Thyroid gland (tissue), 4 donors: Measurements from ENCODE around the gene ANOS1. TPM values are rescaled to one million over a fixed set of nuclear protein-coding genes. Genes with fewer than 3 reads are reported as not detected.

Experiments
- DNase-seq, 2 donors: peaks; one replicate each; pipeline ENCODE4 v3.0.0-alpha.2; 2019
- H3K27ac ChIP-seq, 3 donors: fragments of 200-600 bp; sonication (generic); 1 replicate in 2 of 3; 2 replicates in 1 of 3; pipeline ENCODE4 v1.5.1; 2016 to 2019; ENCODE audit warnings: mild to moderate bottlenecking in 1 of 3, moderate library complexity in 1 of 3
- H3K27me3 ChIP-seq: fragments of 200-600 bp; sonication (generic); one replicate; pipeline ENCODE4 v1.5.1; 2019
- H3K36me3 ChIP-seq, 2 donors: fragments of 200-600 bp; sonication (generic); one replicate each; pipeline ENCODE4 v1.5.1; 2016 to 2019
- H3K4me1 ChIP-seq, 2 donors: fragments of 200-600 bp; sonication (generic); one replicate each; pipeline ENCODE4 v1.5.1; 2017 to 2019
- H3K4me3 ChIP-seq, 3 donors: fragments of 200-600 bp; sonication (generic); replicated peaks in 1 of 3; 1 replicate in 2 of 3; 2 replicates in 1 of 3; pipeline ENCODE4 v1.5.1; 2016; ENCODE audit warnings: mild to moderate bottlenecking in 1 of 3
- H3K9me3 ChIP-seq: fragments of 200-600 bp; sonication (generic); one replicate; pipeline ENCODE4 v1.5.1; 2017
- CTCF ChIP-seq, 6 experiments: fragments of 200-600 bp in 3 of 6; fragments of 450-650 bp in 3 of 6; sonication (generic) in 3 of 6; IDR thresholded peaks; one replicate each; pipeline ENCODE4 v1.5.1; 2016 to 2019; ENCODE audit warnings: antibody characterized with exemption in 6 of 6, mild to moderate bottlenecking in 2 of 6, inconsistent platforms in 1 of 6, moderate library complexity in 1 of 6
- POLR2A ChIP-seq, 2 donors: fragments of 450-650 bp; IDR thresholded peaks; one replicate each; pipeline ENCODE4 v1.6.1; 2017; ENCODE audit warnings: antibody characterized with exemption in 2 of 2, mild to moderate bottlenecking in 2 of 2, moderate library complexity in 1 of 2
- WGBS, 2 donors: methylation state at CpG; one replicate each; pipeline ENCODE4 v1.1.5; 2017; 5-methylcytosine and 5-hydroxymethylcytosine counted together
- intact Hi-C: fragments of 100-400 bp; cut with DNase I; formaldehyde crosslinking; loops from one replicate; pipeline ENCODE4 v1.15.1; 2023
- total RNA-seq, 4 donors: library from RNA; depleted of rRNA; stranded (reverse); fragments of >200 nt; gene quantifications; one replicate each; pipeline ENCODE4 v1.2.3, GENCODE V29; 2016

Gene ANOS1
- total RNA-seq, 4 donors from 2014 or later: 19.3 to 57.3 (median 32.0) TPM

GRCh38 chrX:8675006-8675630, 56.8 kb downstream of the ANOS1 start:
- Histone ChIP-seq H3K27me3 (no peaks in the 10 kb centered on the region), H3K9me3 (no peaks in the 10 kb centered on the region), H3K36me3 (no peaks in the 10 kb centered on the region), H3K27ac (no peak overlapping the region), H3K4me3 (no peak overlapping the region), H3K4me1 (no peaks in the 10 kb centered on the region)
- WGBS, 2 donors: 82% methylated on average over 6 of the region's 6 CpGs
- intact Hi-C loops: no loop called here
- TF ChIP-seq CTCF (IDR thresholded peaks at IDR 0.05) (no peak), POLR2A (IDR thresholded peaks at IDR 0.05) (no peak)
- no peak for DNase-seq

- intact Hi-C loops: no loop called here
- 84 to 89% methylated on average over 5 of the region's 5 CpGs for WGBS, 2 donors
- Histone ChIP-seq H3K27ac (no peak overlapping the region), H3K4me1 (no peaks in the 10 kb centered on the region), H3K27me3 (no peaks in the 10 kb centered on the region), H3K9me3 (no peaks in the 10 kb centered on the region), H3K36me3 (no peaks in the 10 kb centered on the region), H3K4me3 (no peak overlapping the region)
- TF ChIP-seq POLR2A (IDR thresholded peaks at IDR 0.05): no peak
- TF ChIP-seq CTCF (IDR thresholded peaks at IDR 0.05): no peak
- no peak for DNase-seq
Measured at GRCh38 chrX:8673201-8673600, 58.7 kb downstream of the ANOS1 start.

GRCh38 chrX:8672176-8672575, 59.8 kb downstream of the ANOS1 start:
- 66 to 83% methylated on average over 2 of the region's 2 CpGs for WGBS, 2 donors
- Histone ChIP-seq H3K4me3 (no peak overlapping the region), H3K9me3 (no peaks in the 10 kb centered on the region), H3K27ac (no peak overlapping the region), H3K4me1 (no peaks in the 10 kb centered on the region), H3K36me3 (no peaks in the 10 kb centered on the region), H3K27me3 (no peaks in the 10 kb centered on the region)
- intact Hi-C loops: no loop called here
- no peak for DNase-seq
- TF ChIP-seq CTCF (IDR thresholded peaks at IDR 0.05) (no peak), POLR2A (IDR thresholded peaks at IDR 0.05) (no peak)

- no peak for DNase-seq
- intact Hi-C loops: no loop called here
- WGBS, 2 donors: 63 to 83% methylated on average over 8 of the region's 8 CpGs
Measured at GRCh38 chrX:8668813-8669212, 63.1 kb downstream of the ANOS1 start.

More at GRCh38 chrX:8668813-8669212, 63.1 kb downstream of the ANOS1 start:
- H3K36me3 ChIP-seq: no peaks in the 10 kb centered on the region
- H3K27ac ChIP-seq: no peak overlapping the region
- H3K4me1 ChIP-seq: no peaks in the 10 kb centered on the region
- H3K9me3 ChIP-seq: no peaks in the 10 kb centered on the region
- H3K4me3 ChIP-seq: no peak overlapping the region
- no peak for TF ChIP-seq CTCF (IDR thresholded peaks at IDR 0.05)
- TF ChIP-seq POLR2A (IDR thresholded peaks at IDR 0.05): no peak
- no peaks in the 10 kb centered on the region for H3K27me3 ChIP-seq
